BE2C (cell line): ENCODE measurements around the gene ATAD1.
"Not testable (repeated sequence)": the region's sequence is repeated elsewhere in the genome, so short reads cannot be mapped to it uniquely, and the experiment has no call there.

Source experiments
- DNase-seq: peaks from one replicate; pipeline ENCODE4 v3.0.0-alpha.2; 2020
- H3K27me3 ChIP-seq: fragments of 250-450 bp; sonication (Bioruptor Pico); 2 replicates; pipeline ENCODE4 v1.5.1; 2020; ENCODE audit warnings: mild to moderate bottlenecking
- H3K36me3 ChIP-seq: fragments of 250-450 bp; sonication (Bioruptor Pico); 2 replicates; pipeline ENCODE4 v1.5.1; 2020; ENCODE audit warnings: mild to moderate bottlenecking
- H3K4me1 ChIP-seq: fragments of 250-450 bp; sonication (Bioruptor Pico); 2 replicates; pipeline ENCODE4 v1.5.1; 2020
- H3K4me3 ChIP-seq: 2 replicates; pipeline ENCODE4 v1.5.1; 2011; ENCODE audit warnings: low read depth, low read length
- H3K9me3 ChIP-seq: fragments of 250-450 bp; sonication (Bioruptor Pico); 2 replicates; pipeline ENCODE4 v1.5.1; 2020
- CTCF ChIP-seq: IDR thresholded peaks from 2 replicates; pipeline ENCODE4 v1.5.1; 2012; ENCODE audit warnings: mild to moderate bottlenecking, low read depth, low read length

Gene ATAD1

DNA sequence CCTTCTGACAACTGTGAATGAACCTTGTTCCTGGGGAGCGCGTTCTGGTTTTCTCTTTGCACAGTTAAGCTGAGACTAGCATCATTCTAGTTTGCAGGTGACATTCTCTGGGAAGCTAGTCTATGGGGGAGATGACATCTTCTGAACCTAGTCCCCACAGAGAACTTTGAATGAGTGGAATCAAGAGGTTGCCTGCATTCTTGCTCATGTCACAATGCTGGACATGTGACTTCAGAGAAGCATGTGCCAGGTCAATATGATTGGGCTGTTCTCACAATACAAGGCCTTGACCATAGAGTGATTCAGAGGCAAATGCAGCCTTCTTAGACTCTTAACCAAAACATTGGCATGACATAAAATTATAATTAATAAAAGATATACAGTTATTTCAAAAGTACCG lies 23.2 kb upstream of the ATAD1 start:
- no peak for TF ChIP-seq CTCF
- Histone ChIP-seq H3K27me3 (no peaks in the 10 kb centered on the region), H3K4me3 (no peak overlapping the region), H3K4me1 (no peaks in the 10 kb centered on the region), H3K9me3 (no peaks in the 10 kb centered on the region), H3K36me3 (no peaks in the 10 kb centered on the region)
- DNase-seq, result no peak

- Histone ChIP-seq H3K4me3 (no peak overlapping the region), H3K4me1 (no peaks in the 10 kb centered on the region), H3K27me3 (no peaks in the 10 kb centered on the region), H3K9me3 (no peaks in the 10 kb centered on the region), H3K36me3 (no peaks in the 10 kb centered on the region)
- TF ChIP-seq CTCF, result no peak
- no peak for DNase-seq
Measured at GRCh38 chr10:87838650-87839049, 20.6 kb upstream of the ATAD1 start.

DNA sequence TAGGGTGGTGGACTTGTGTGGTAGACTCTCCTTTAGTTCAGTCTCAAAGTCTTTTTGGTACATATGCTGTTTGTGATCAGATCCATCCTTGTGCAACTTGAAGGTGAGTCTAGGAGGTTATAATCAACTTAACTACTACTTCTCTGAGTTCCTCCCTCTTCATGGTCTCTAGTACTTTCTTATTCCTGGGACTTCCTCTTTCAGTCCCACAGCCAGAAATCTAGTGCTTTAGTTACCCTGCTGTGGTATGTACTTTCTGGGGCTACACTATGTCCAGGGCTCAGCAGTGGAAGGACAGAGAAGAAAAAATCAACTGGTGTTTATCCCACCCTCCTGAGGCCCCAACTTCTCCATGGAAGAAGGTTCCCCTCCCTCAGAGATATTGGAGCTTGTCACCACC lies 19.4 kb upstream of the ATAD1 start:
- Histone ChIP-seq H3K9me3 (no peaks in the 10 kb centered on the region), H3K36me3 (no peaks in the 10 kb centered on the region), H3K4me3 (no peak overlapping the region), H3K27me3 (no peaks in the 10 kb centered on the region), H3K4me1 (no peaks in the 10 kb centered on the region)
- DNase-seq, result no peak
- no peak for TF ChIP-seq CTCF

DNA sequence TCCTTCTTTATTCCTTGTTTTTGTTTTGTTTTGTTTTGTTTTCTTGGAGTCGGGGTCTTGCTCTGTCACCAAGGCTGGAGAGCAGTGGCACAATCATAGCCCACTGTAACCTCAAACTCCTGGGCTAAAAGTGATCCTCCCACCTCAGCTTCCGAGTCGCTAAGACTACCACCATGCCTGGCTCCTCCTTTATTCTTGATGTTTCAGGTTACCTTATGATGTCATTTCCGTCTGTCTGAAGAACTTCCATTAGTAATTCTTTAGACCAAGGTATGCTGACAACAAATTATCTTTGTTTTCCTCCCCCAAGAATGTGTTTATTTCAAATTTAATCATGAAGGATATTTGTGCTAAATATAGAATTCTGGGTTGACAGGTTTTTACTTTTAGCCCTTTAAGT lies 18.1 kb upstream of the ATAD1 start:
- Histone ChIP-seq H3K4me1 (no peaks in the 10 kb centered on the region), H3K36me3 (no peaks in the 10 kb centered on the region), H3K27me3 (no peaks in the 10 kb centered on the region), H3K9me3 (no peaks in the 10 kb centered on the region), H3K4me3 (no peak overlapping the region)
- no peak for DNase-seq
- no peak for TF ChIP-seq CTCF

- Histone ChIP-seq H3K9me3 (no peaks in the 10 kb centered on the region), H3K36me3 (no peaks in the 10 kb centered on the region), H3K4me3 (no peak overlapping the region), H3K4me1 (no peaks in the 10 kb centered on the region), H3K27me3 (no peaks in the 10 kb centered on the region)
- TF ChIP-seq CTCF, result no peak
- DNase-seq, result no peak
Measured at GRCh38 chr10:87829986-87830729, 12.1 kb upstream of the ATAD1 start.

DNA sequence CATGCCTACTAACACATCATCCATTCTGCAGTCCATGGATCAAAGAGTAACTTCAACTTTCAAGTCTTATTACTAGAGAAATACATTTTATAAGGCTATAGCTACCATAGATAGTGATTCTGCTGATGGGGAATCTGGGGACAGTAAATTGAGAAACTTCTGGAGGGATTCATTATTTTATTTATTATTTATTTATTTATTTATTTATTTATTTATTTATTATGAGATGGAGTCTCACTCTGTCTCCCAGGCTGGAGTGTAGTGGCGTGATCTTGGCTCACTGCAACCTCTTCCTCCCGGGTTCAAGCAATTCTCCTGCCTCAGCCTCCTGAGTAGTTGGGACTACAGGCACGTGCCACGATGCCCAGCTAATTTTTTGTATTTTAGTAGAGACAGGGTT lies 11.0 kb upstream of the ATAD1 start:
- not testable (repeated sequence) for H3K9me3 ChIP-seq, H3K4me1 ChIP-seq, DNase-seq, H3K4me3 ChIP-seq, H3K36me3 ChIP-seq, H3K27me3 ChIP-seq
